Stimulated activated CD8-positive, alpha-beta memory T cell treated with anti-CD3 and anti-CD28 coated beads, Interleukin-12 subunit alpha, Interleukin-12 subunit beta, amount 100 ng/mL, for 4 hours (primary cell): Measurements from ENCODE around the gene SMYD4.

Experiments used
- DNase-seq: peaks from one replicate; pipeline ENCODE4 v3.0.0-alpha.2; 2020; ENCODE audit warnings: low read depth

SMYD4 gene

DNA sequence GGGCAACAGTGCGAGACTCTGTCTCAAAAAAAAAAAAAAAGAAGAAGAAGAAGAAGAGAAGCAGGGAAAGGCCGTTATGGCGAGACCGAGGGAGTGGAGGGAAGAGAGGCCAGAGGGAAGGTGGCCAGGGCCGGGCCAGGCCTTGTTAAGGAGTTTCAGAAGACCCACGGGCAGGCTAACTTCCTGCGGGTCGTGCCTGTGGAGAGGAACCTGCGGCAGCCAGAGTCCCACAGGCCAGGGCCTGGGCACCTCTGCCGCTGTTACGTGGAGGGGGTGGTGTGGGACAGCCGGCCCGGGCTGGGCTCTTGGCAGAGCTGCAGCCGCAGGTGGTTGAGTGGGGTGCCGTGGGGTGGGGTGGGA is 99.8 kb downstream of the SMYD4 start:
- no peak for DNase-seq
